Loucy (cell line): ENCODE data around the gene PRG2.

Experiments used
- H2AFZ ChIP-seq: fragments of 200-600 bp; sonication (generic); 2 replicates; pipeline ENCODE4 v1.6.0; 2016; ENCODE audit warnings: antibody characterized with exemption, mild to moderate bottlenecking, low read length, moderate library complexity
- H3F3A ChIP-seq: fragments of 200-600 bp; 2 replicates; pipeline ENCODE4 v1.6.0; 2016; ENCODE audit warnings: antibody characterized with exemption, low read depth, mild to moderate bottlenecking
- H3K27me3 ChIP-seq: fragments of 200-600 bp; sonication (generic); 2 replicates; pipeline ENCODE4 v1.6.1; 2014; ENCODE audit warnings: low read length, mild to moderate bottlenecking; ENCODE audit not compliant: insufficient read depth, poor library complexity, severe bottlenecking
- H3K36me3 ChIP-seq: fragments of 200-600 bp; sonication (generic); 2 replicates; pipeline ENCODE4 v1.6.1; 2016; ENCODE audit warnings: low read length; ENCODE audit not compliant: insufficient read depth
- H3K4me1 ChIP-seq: fragments of 200-600 bp; sonication (generic); 2 replicates; pipeline ENCODE4 v1.5.1; 2014; ENCODE audit warnings: low read length, mild to moderate bottlenecking; ENCODE audit not compliant: insufficient read depth, poor library complexity, severe bottlenecking
- H3K4me2 ChIP-seq: fragments of 200-600 bp; sonication (generic); 2 replicates; pipeline ENCODE4 v1.6.0; 2014; ENCODE audit warnings: antibody characterized with exemption, low read length, low read depth, mild to moderate bottlenecking; ENCODE audit not compliant: poor library complexity, severe bottlenecking
- H3K4me3 ChIP-seq: fragments of 200-600 bp; sonication (generic); 2 replicates; pipeline ENCODE4 v1.5.1; 2014; ENCODE audit warnings: low read length, mild to moderate bottlenecking, mixed read lengths; ENCODE audit not compliant: poor library complexity, severe bottlenecking
- H3K79me2 ChIP-seq: fragments of 200-600 bp; sonication (generic); 2 replicates; pipeline ENCODE4 v1.6.1; 2014; ENCODE audit warnings: low read length; ENCODE audit not compliant: insufficient read depth
- H3K9ac ChIP-seq: fragments of 200-600 bp; sonication (generic); 2 replicates; pipeline ENCODE4 v1.6.0; 2014; ENCODE audit warnings: mild to moderate bottlenecking, low read depth, low read length, moderate library complexity; ENCODE audit not compliant: poor library complexity, severe bottlenecking
- H3K9me2 ChIP-seq: fragments of 200-600 bp; sonication (generic); replicated peaks from 2 replicates; pipeline ENCODE4 v1.6.1; 2016; ENCODE audit warnings: low read depth, low read length, mixed read lengths
- H3K9me3 ChIP-seq: fragments of 200-600 bp; sonication (generic); 2 replicates; pipeline ENCODE4 v1.6.1; 2014; ENCODE audit warnings: mild to moderate bottlenecking, antibody characterized with exemption, low read length, low read depth; ENCODE audit not compliant: insufficient read depth
- H4K20me1 ChIP-seq: fragments of 200-600 bp; sonication (generic); 2 replicates; pipeline ENCODE4 v1.6.0; 2014; ENCODE audit warnings: antibody characterized with exemption, low read length, mild to moderate bottlenecking; ENCODE audit not compliant: insufficient read depth, poor library complexity, severe bottlenecking
- CTCF ChIP-seq: fragments of 200-600 bp; sonication (generic); conservative IDR thresholded peaks from 2 replicates; pipeline ENCODE4 v1.5.1; 2014; ENCODE audit warnings: mild to moderate bottlenecking, antibody characterized with exemption, low read length
- EZH2phosphoT487 ChIP-seq: fragments of 200-600 bp; IDR thresholded peaks from 2 replicates; pipeline ENCODE4 v1.6.1; 2018; ENCODE audit warnings: antibody characterized with exemption, mild to moderate bottlenecking, moderate library complexity, borderline replicate concordance

PRG2 gene

DNA sequence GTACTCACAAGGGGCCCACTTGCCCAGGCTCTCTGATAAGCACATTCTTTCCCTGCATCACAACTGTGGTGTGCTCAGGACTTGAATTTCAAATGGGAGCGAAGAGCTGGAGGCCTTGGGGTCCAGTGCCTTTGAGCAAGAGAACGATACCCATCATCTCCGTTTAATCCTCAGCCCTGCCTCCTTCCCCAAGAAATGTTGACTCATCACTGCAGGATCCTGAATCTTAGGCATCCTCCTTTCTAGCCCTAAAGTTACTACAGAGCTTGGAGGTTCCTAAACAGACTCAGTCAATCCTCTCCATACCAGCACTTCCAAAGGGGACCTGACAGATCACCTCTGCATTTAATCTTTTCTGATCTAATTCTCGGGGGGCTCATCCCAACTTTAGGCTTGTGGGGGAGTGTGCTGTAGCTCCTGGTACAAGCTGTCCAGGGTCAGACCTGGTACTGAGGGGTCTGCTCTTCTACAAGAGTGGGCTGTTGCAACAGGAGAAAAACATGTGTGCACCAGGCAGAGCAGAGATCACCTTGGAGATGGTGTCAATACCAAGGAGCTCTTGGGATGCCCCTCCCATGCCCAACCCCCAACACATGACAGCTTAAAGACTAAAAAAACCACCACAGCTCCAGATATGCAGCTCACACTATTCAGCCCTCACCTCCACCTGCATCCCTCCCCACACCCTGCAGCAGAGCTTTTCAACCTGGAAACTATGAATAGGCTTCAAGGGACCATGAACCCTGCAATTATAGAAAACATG, 3.9 kb upstream of the PRG2 start:
- H3K9me2 ChIP-seq: no peaks in the 10 kb centered on the region
- H3K79me2 ChIP-seq: no peaks in the 10 kb centered on the region
- H3K9me3 ChIP-seq: no peaks in the 10 kb centered on the region
- no peak overlapping the region for H3K4me3 ChIP-seq
- H3K36me3 ChIP-seq: no peaks in the 10 kb centered on the region
- no peak overlapping the region for H3K4me2 ChIP-seq
- no peaks in the 10 kb centered on the region for H3F3A ChIP-seq
- no peak overlapping the region for H3K9ac ChIP-seq
- H2AFZ ChIP-seq: no peak overlapping the region
- H3K4me1 ChIP-seq: peaks cover 21% of the 10 kb centered on the region
- no peak for TF ChIP-seq EZH2phosphoT487
- no peak for TF ChIP-seq CTCF
- no peaks in the 10 kb centered on the region for H4K20me1 ChIP-seq
- no peaks in the 10 kb centered on the region for H3K27me3 ChIP-seq

DNA sequence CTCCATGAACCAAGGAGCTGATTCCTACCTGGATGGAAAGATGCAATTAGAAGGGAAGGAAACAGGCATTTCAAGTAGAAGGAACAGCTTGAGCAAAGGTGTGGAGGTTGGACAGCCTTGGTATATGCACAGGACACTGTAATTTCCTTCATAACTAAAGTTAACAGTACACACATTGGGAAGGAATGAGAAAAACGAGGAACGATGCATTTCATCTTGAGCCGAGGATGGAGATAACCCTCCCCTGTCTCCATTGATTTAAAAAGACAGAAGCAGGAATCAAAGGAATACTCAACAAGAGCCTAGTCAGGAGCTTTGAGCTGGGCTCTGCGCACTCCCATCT, 2.3 kb upstream of the PRG2 start:
- Histone ChIP-seq H4K20me1 (no peaks in the 10 kb centered on the region), H3K9me2 (no peaks in the 10 kb centered on the region), H3K4me1 (peaks cover 21% of the 10 kb centered on the region), H3K9ac (no peak overlapping the region), H3K79me2 (no peaks in the 10 kb centered on the region), H3K27me3 (no peaks in the 10 kb centered on the region), H3K36me3 (no peaks in the 10 kb centered on the region), H3F3A (no peaks in the 10 kb centered on the region), H2AFZ (no peak overlapping the region), H3K4me2 (no peak overlapping the region), H3K4me3 (no peak overlapping the region), H3K9me3 (no peaks in the 10 kb centered on the region)
- TF ChIP-seq CTCF (no peak), EZH2phosphoT487 (no peak)

DNA sequence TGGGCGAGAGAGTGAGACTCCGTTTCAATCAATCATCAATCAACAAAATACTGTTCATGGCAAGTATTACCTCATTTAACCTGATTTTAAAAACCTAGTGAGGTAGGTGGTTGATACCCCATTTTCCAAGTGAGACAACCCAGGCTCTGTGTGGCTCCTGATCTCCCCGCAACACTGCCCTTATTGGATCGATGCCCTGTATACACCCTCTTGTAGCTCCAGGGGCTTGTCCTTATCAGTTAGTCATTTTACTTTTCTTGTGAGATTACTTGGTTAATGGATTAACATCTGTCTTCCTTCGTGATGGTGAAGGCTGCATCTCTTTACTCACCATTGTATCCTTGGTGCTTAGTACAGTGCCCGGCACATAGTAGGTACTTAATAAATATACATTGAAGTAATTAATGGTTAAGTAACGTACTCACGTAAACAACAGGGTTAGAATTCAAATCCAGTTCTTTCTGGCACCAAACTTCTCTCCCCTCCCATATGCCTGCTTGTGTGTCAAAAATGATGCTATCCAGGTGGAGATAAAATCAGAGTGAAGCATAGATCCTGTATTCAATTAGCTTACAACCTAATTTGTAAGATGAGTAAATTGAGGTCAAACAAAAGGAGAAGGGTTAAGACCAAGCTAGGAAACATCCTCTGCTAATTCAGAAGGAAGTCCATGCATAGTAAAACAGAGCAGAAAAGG, 1.8 kb upstream of the PRG2 start:
- no peak overlapping the region for H2AFZ ChIP-seq
- H3K4me1 ChIP-seq: peaks cover 18% of the 10 kb centered on the region
- no peaks in the 10 kb centered on the region for H3K9me3 ChIP-seq
- no peaks in the 10 kb centered on the region for H3F3A ChIP-seq
- H3K4me3 ChIP-seq: no peak overlapping the region
- no peak for TF ChIP-seq EZH2phosphoT487
- no peak for TF ChIP-seq CTCF
- H3K9me2 ChIP-seq: no peaks in the 10 kb centered on the region
- no peaks in the 10 kb centered on the region for H3K36me3 ChIP-seq
- no peaks in the 10 kb centered on the region for H3K27me3 ChIP-seq
- H3K79me2 ChIP-seq: no peaks in the 10 kb centered on the region
- no peaks in the 10 kb centered on the region for H4K20me1 ChIP-seq
- no peak overlapping the region for H3K9ac ChIP-seq
- no peak overlapping the region for H3K4me2 ChIP-seq
